ENCODE measurements around the gene SARNP. TPM values are rescaled to one million over a fixed set of nuclear protein-coding genes. Genes with fewer than 3 reads are reported as not detected.

Gene SARNP
- total RNA-seq, 4 donors from 2014 or later: 32.0 to 45.8 (median 40.1) TPM

DNA sequence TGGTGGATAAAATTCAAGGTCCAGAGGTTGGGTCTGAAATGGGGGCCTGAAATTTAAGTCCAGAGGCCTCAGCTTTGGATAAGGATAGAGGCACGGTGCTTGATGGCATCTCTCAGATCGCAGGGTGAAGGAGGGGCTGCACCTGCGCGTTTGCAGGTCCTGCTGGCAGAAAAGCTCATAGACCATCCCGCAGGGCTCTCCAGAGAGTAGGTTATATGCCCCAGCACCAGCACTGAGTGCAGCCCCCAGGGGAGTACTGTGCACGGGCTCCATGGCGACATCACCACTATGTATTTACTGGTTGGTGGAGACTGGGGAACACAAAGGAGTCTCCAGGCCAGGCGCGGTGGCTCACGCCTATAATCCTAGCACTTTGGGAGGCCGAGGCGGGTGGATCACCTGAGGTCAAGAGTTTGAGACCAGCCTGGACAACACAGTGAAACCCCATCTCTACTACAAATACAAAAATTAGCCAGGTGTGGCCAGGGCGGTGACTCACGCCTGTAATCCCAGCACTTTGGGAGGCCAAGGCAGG is 84.4 kb downstream of the SARNP start:
- Histone ChIP-seq H3K9me3 (no peaks in the 10 kb centered on the region), H3K4me3 (no peak overlapping the region), H3K4me1 (peaks cover 28% of the 10 kb centered on the region), H3K36me3 (no peaks in the 10 kb centered on the region), H3K27me3 (no peaks in the 10 kb centered on the region), H3K27ac (no peak overlapping the region)
- no peak for TF ChIP-seq CTCF (IDR thresholded peaks at IDR 0.05)
- TF ChIP-seq POLR2AphosphoS5 (IDR thresholded peaks at IDR 0.05): no peak
- TF ChIP-seq POLR2A (IDR thresholded peaks at IDR 0.05): no peak
- TF ChIP-seq EP300 (IDR thresholded peaks at IDR 0.05): no peak
- WGBS: 89% methylated on average over 14 of the region's 14 CpGs
- DNase-seq (ENCODE audit: low spot score in 2 of 2): peak in 1 of 2 donors; percentile 52

DNA sequence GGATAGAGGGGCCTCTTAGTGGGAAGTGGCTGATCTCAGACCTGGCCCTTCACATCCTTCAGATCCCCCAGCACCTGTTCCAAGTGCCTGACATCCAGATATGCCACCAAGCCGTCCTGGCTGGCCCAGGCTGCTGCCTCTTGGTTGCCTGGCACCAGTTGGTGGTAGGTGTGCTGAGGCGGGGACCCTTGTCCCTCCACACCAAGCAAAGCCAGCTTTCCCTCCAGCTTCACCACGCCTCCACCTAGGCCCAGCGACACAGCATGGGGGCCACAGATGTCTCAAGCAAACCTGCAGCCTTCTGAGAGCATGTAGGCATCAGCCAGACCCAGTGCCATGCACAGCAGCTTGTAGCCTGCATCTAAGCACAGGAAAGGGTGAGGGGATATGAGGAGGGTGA is 85.2 kb downstream of the SARNP start:
- TF ChIP-seq CTCF (IDR thresholded peaks at IDR 0.05) (no peak), POLR2A (IDR thresholded peaks at IDR 0.05) (no peak), POLR2AphosphoS5 (IDR thresholded peaks at IDR 0.05) (no peak), EP300 (IDR thresholded peaks at IDR 0.05) (no peak)
- DNase-seq (ENCODE audit: low spot score in 2 of 2): peak in 1 of 2 donors; percentile 46
- WGBS: 90% methylated on average over 2 of the region's 4 CpGs

DNA sequence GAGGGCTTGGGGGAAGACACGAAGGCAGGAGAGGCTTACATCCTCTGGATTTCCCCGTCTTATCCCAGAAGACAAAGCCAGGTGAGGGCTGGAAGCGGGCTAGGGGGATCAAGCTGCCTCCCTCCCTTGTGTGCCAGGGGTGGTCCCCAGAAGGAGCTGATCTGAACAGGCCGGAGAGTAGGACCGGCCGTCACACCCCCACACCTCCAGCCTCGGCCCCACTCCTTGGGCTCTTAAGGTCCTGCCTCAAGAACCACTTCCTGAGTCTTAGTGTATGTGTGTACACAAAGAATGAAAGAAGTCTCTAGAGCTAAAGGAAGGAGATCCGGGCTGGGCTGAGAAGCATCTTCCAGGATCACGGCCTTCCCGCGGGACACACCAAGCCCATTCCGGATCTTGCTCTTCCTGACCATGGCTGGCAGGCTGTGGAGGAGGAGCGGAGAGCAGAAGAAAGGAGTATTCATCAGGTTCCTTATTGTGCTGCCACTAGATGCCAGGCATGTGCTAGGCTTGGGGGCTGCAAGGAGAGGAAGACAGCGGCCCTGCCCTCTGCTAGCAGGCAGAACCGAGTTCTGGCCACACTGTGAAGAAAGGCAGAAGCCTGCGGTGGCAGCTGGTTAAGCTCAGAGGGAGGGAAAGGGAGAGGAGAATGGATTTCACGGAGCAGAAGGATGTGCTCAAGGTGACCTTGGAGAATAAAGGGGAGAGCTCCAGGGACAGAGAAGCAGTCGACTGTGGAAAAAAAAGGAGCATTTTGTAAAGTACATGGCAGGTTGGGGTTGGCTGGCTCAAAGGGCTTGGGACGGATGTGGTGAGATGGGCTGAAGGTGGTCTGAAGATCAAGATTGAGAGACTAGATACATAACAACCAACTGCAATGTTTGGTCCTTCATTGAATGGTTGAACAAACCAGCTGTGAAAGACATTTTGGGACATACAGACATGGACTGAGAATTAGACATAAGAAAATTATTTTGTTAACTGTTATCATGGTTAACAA is 87.4 kb downstream of the SARNP start:
- H3K36me3 ChIP-seq: peaks cover 17% of the 10 kb centered on the region
- DNase-seq (ENCODE audit: low spot score in 2 of 2): peak in 1 of 2 donors; percentile 71
- peak overlapping the region; percentile 65 for H3K4me3 ChIP-seq
- peaks cover 44% of the 10 kb centered on the region for H3K4me1 ChIP-seq
- H3K9me3 ChIP-seq: no peaks in the 10 kb centered on the region
- H3K27me3 ChIP-seq: no peaks in the 10 kb centered on the region
- WGBS: 10% methylated on average over 13 of the region's 19 CpGs
- peak overlapping the region; percentile 98 for H3K27ac ChIP-seq
- TF ChIP-seq CTCF (IDR thresholded peaks at IDR 0.05) (no peak), POLR2A (IDR thresholded peaks at IDR 0.05) (no peak), POLR2AphosphoS5 (IDR thresholded peaks at IDR 0.05) (no peak), EP300 (IDR thresholded peaks at IDR 0.05) (no peak)

More for the DNA sequence above, 85.2 kb downstream of the SARNP start:
- no peaks in the 10 kb centered on the region for H3K27me3 ChIP-seq
- peaks cover 28% of the 10 kb centered on the region for H3K4me1 ChIP-seq
- H3K4me3 ChIP-seq: no peak overlapping the region
- H3K36me3 ChIP-seq: no peaks in the 10 kb centered on the region
- no peaks in the 10 kb centered on the region for H3K9me3 ChIP-seq
- H3K27ac ChIP-seq: no peak overlapping the region

GRCh38 chr12:55728939-55729818 is 88.3 kb downstream of the SARNP start, which contains the start of gene CD63:
Gene CD63 (minus strand): TSS chr12:55729009. CDS start chr12:55728341, 668 bp downstream.
- Histone ChIP-seq H3K27me3 (no peaks in the 10 kb centered on the region), H3K9me3 (no peaks in the 10 kb centered on the region), H3K27ac (peak within 1 kb of the TSS; percentile 98), H3K36me3 (peaks cover 26% of the 10 kb centered on the region), H3K4me1 (peaks cover 54% of the 10 kb centered on the region), H3K4me3 (peak within 1 kb of the TSS; percentile 65)
- peak; percentile 95 to 96 for DNase-seq (ENCODE audit: low spot score in 2 of 2)
- under 1% methylated on average over 22 of the region's 61 CpGs for WGBS
- TF ChIP-seq POLR2A (IDR thresholded peaks at IDR 0.05) (peak in 1 of 2 donors; percentile 69), EP300 (IDR thresholded peaks at IDR 0.05) (no peak), CTCF (IDR thresholded peaks at IDR 0.05) (no peak), POLR2AphosphoS5 (IDR thresholded peaks at IDR 0.05) (peak in 2 of 3 donors; percentile 23 to 32)
